ENCODE measurements around the gene MTA2. TPM values are rescaled to one million over a fixed set of nuclear protein-coding genes. Genes with fewer than 3 reads are reported as not detected.
A peak's percentile ranks its signal among the peaks of the same experiment; 100 is the strongest.

MTA2 gene
- total RNA-seq, 1 donor from 2014 or later = 136 TPM

GRCh38 chr11:62579252-62579651 is 22.4 kb downstream of the MTA2 start:
- no peak overlapping the region for H3K4me3 ChIP-seq (ENCODE audit: low read depth, low read length)
- no peak for TF ChIP-seq CTCF (IDR thresholded peaks at IDR 0.05; ENCODE audit: insufficient read depth, low read length, poor library complexity, severe bottlenecking)
- peaks cover 1% of the 10 kb centered on the region for H3K36me3 ChIP-seq (ENCODE audit: control insufficient read depth, insufficient read depth, low read length)
- DNase-seq (ENCODE audit: low read depth) = no peak
- no peaks in the 10 kb centered on the region for H3K27me3 ChIP-seq (ENCODE audit: control insufficient read depth, insufficient read depth, low read length)

- DNase-seq (ENCODE audit: low read depth) = no peak
- Histone ChIP-seq H3K27me3 (ENCODE audit: control insufficient read depth, insufficient read depth, low read length) (no peaks in the 10 kb centered on the region), H3K4me3 (ENCODE audit: low read depth, low read length) (no peak overlapping the region), H3K36me3 (ENCODE audit: control insufficient read depth, insufficient read depth, low read length) (peaks cover 1% of the 10 kb centered on the region)
- TF ChIP-seq CTCF (IDR thresholded peaks at IDR 0.05; ENCODE audit: insufficient read depth, low read length, poor library complexity, severe bottlenecking) = no peak
Measured at GRCh38 chr11:62578541-62578940, 23.1 kb downstream of the MTA2 start.

GRCh38 chr11:62577046-62577714 is 24.5 kb downstream of the MTA2 start:
- no peak for TF ChIP-seq CTCF (IDR thresholded peaks at IDR 0.05; ENCODE audit: insufficient read depth, low read length, poor library complexity, severe bottlenecking)
- Histone ChIP-seq H3K27me3 (ENCODE audit: control insufficient read depth, insufficient read depth, low read length) (no peaks in the 10 kb centered on the region), H3K36me3 (ENCODE audit: control insufficient read depth, insufficient read depth, low read length) (peaks cover 1% of the 10 kb centered on the region)

GRCh38 chr11:62575837-62576236 is 25.8 kb downstream of the MTA2 start:
- TF ChIP-seq CTCF (IDR thresholded peaks at IDR 0.05; ENCODE audit: insufficient read depth, low read length, poor library complexity, severe bottlenecking) = no peak
- Histone ChIP-seq H3K4me3 (ENCODE audit: low read depth, low read length) (no peak overlapping the region), H3K36me3 (ENCODE audit: control insufficient read depth, insufficient read depth, low read length) (peaks cover 5% of the 10 kb centered on the region), H3K27me3 (ENCODE audit: control insufficient read depth, insufficient read depth, low read length) (no peaks in the 10 kb centered on the region)
- no peak for DNase-seq (ENCODE audit: low read depth)

More at GRCh38 chr11:62577046-62577714, 24.5 kb downstream of the MTA2 start:
- DNase-seq (ENCODE audit: low read depth) = no peak
- no peak overlapping the region for H3K4me3 ChIP-seq (ENCODE audit: low read depth, low read length)

GRCh38 chr11:62575156-62575555 is 26.5 kb downstream of the MTA2 start:
- Histone ChIP-seq H3K36me3 (ENCODE audit: control insufficient read depth, insufficient read depth, low read length) (peaks cover 6% of the 10 kb centered on the region), H3K27me3 (ENCODE audit: control insufficient read depth, insufficient read depth, low read length) (no peaks in the 10 kb centered on the region), H3K4me3 (ENCODE audit: low read depth, low read length) (peak overlapping the region; percentile 49)
- no peak for DNase-seq (ENCODE audit: low read depth)
- no peak for TF ChIP-seq CTCF (IDR thresholded peaks at IDR 0.05; ENCODE audit: insufficient read depth, low read length, poor library complexity, severe bottlenecking)

Measured in kidney epithelial cell (primary cell).